Ovary (tissue), 9 donors: Measurements from ENCODE around the gene AGFG2. TPM values are rescaled to one million over a fixed set of nuclear protein-coding genes. Genes with fewer than 3 reads are reported as not detected.

Experiments used
- DNase-seq, 5 donors: peaks; one replicate each; pipeline ENCODE4 v3.0.0-alpha.2; 2019 to 2020
- H3K27ac ChIP-seq, 2 donors: fragments of 200-600 bp; one replicate each; pipeline versions ENCODE4 v1.5.1 to v1.8.0; 2019 to 2022
- H3K27me3 ChIP-seq: fragments of 200-600 bp; one replicate; pipeline ENCODE4 v1.8.0; 2022
- H3K36me3 ChIP-seq: fragments of 200-600 bp; sonication (generic); one replicate; pipeline ENCODE4 v1.5.1; 2019
- H3K4me1 ChIP-seq: one replicate; pipeline ENCODE4 v1.8.1; 2013; ENCODE audit warnings: mild to moderate bottlenecking, moderate library complexity; ENCODE audit not compliant: insufficient read depth
- H3K4me3 ChIP-seq: fragments of 200-600 bp; sonication (generic); one replicate; pipeline ENCODE4 v1.5.1; 2017
- H3K9me3 ChIP-seq, 2 donors: fragments of 200-600 bp in 1 of 2; sonication (generic) in 1 of 2; one replicate each; pipeline versions ENCODE4 v1.5.1 to v1.8.1; 2013 to 2019; ENCODE audit warnings: mild to moderate bottlenecking in 1 of 2, moderate library complexity in 1 of 2
- EP300 ChIP-seq: sonication (generic); formaldehyde crosslinking; IDR thresholded peaks from one replicate; pipeline ENCODE4 v1.6.1; 2017; ENCODE audit warnings: antibody characterized with exemption
- POLR2A ChIP-seq: fragments of 450-650 bp; IDR thresholded peaks from one replicate; pipeline ENCODE4 v1.6.1; 2017; ENCODE audit warnings: antibody characterized with exemption, mild to moderate bottlenecking, moderate library complexity
- WGBS, 3 donors: extraction: QIAGEN DNeasy Blood & Tissue Kit in 1 of 3; methylation state at CpG; one replicate each; pipeline versions ENCODE4 v1.1.5 to v1.1.7; 2013 to 2017; 5-methylcytosine and 5-hydroxymethylcytosine counted together
- intact Hi-C, 4 donors: fragments of 100-400 bp; cut with DNase I; formaldehyde crosslinking; loops; one replicate each; pipeline versions ENCODE4 v1.11.0 to v1.15.1; 2022 to 2023
- polyA plus RNA-seq, 2 donors: library from polyadenylated mRNA; stranded (reverse); fragments of 200-250 nt in 1 of 2; fragments of 350-450 nt in 1 of 2; fragmentation: Illumina TruSeq in 1 of 2; extraction: RNeasy Lipid Tissue Mini Kit (QIAGEN cat#74804) in 1 of 2; gene quantifications; one replicate each; pipeline ENCODE4 v1.2.3, GENCODE V29; 2013 to 2014
- total RNA-seq, 7 donors: library from RNA; depleted of rRNA in 2 of 7; stranded (reverse); fragments of >200 nt in 2 of 7; fragmentation: NEBNext Ultra II Directional in 3 of 7; extraction: Animal tissue kit (Norgen Biotek cat#: 25700) in 3 of 7; gene quantifications; one replicate each; pipeline versions ENCODE4 v1.1.0 to v1.2.4, GENCODE V29; 2016 to 2023
- TF ChIP-seq, protein P1 (sequence below), 3 donors: fragments of 450-650 bp in 2 of 3; fragments of 200-600 bp in 1 of 3; IDR thresholded peaks; one replicate each; pipeline versions ENCODE4 v1.5.1 to v1.8.0; 2016 to 2022; ENCODE audit warnings: antibody characterized with exemption in 3 of 3, mild to moderate bottlenecking in 1 of 3
- donor health status: DM: no; HTN: no; CAD: no; lungs with moderate emphysema.
- donor health status: DM: no; HTN: no; CAD: no.
- donor health status: Bipolar disorder and iron deficiency.
- donor health status: DM: yes; HTN: yes; CAD: no.
- donor health status: DM: no; HTN: no; CAD: no.
- donor health status: DM: yes; HTN: yes; CAD: no.

The AGFG2 gene
- total and polyA plus RNA-seq, 9 donors: 10.0 to 115 (median 55.9) TPM

DNA sequence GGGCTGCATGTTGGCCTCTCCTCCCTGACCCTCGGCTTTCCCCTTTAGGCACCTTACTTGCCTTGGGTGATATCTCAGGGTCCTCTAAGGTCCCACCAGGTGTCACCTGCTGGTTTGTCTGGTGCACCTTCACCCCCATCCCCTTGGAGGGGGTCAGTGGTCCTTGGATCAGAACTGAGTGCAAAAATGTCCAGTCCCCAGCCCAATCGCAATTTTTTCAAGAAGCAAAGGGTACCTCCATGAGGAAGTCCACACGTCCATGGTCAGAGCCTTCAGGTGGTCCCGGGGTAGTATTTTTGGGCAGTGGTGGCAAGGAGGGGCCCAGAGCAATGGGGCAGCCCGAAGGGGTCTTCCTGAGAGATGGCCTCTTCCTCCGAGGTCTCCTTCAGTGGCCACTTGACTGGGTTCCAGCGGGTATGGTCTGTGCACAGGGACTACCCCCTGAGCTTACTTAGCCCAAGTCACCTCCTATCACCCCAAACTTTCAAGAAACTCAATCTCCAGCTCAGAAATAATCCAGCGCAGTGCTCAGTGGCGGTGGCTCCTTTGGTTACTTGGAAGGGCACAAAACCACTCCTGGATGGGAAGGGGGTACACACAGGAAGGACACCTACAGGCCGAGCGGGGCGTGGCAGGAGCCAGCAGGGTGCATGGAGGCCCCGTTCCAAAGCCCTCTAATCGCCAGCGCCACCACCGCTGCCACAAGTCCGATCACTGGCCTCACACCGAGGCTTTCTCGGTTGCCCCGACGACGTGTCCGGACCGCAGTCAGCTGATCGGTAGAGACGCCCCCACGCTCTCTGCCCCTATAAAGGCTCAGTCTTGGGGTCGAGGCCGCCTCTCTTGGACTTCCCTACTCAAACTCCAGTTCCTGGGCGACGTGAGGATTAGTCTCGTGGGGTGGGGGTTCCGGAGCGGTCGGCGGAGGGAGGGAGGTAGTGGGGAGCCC lies 30.2 kb downstream of the AGFG2 start:
- H3K9me3 ChIP-seq: no peaks in the 10 kb centered on the region
- no peaks in the 10 kb centered on the region for H3K36me3 ChIP-seq
- H3K4me1 ChIP-seq: peaks cover 15% of the 10 kb centered on the region
- WGBS, 3 donors: 22 to 25% (median 23%) methylated on average over 36 of the region's 36 CpGs
- peak; percentile 70 to 77 (median 75) for DNase-seq
- intact Hi-C loops: no loop called here
- no peak for TF ChIP-seq EP300
- TF ChIP-seq, protein P1, sequence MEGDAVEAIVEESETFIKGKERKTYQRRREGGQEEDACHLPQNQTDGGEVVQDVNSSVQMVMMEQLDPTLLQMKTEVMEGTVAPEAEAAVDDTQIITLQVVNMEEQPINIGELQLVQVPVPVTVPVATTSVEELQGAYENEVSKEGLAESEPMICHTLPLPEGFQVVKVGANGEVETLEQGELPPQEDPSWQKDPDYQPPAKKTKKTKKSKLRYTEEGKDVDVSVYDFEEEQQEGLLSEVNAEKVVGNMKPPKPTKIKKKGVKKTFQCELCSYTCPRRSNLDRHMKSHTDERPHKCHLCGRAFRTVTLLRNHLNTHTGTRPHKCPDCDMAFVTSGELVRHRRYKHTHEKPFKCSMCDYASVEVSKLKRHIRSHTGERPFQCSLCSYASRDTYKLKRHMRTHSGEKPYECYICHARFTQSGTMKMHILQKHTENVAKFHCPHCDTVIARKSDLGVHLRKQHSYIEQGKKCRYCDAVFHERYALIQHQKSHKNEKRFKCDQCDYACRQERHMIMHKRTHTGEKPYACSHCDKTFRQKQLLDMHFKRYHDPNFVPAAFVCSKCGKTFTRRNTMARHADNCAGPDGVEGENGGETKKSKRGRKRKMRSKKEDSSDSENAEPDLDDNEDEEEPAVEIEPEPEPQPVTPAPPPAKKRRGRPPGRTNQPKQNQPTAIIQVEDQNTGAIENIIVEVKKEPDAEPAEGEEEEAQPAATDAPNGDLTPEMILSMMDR (IDR thresholded peaks at IDR 0.05): peak in 1 of 3 donors; percentile 17
- TF ChIP-seq POLR2A: no peak
- H3K27ac ChIP-seq: peak overlapping the region; percentile 9 to 35
- peak overlapping the region; percentile 34 for H3K4me3 ChIP-seq
- H3K27me3 ChIP-seq: no peaks in the 10 kb centered on the region

DNA sequence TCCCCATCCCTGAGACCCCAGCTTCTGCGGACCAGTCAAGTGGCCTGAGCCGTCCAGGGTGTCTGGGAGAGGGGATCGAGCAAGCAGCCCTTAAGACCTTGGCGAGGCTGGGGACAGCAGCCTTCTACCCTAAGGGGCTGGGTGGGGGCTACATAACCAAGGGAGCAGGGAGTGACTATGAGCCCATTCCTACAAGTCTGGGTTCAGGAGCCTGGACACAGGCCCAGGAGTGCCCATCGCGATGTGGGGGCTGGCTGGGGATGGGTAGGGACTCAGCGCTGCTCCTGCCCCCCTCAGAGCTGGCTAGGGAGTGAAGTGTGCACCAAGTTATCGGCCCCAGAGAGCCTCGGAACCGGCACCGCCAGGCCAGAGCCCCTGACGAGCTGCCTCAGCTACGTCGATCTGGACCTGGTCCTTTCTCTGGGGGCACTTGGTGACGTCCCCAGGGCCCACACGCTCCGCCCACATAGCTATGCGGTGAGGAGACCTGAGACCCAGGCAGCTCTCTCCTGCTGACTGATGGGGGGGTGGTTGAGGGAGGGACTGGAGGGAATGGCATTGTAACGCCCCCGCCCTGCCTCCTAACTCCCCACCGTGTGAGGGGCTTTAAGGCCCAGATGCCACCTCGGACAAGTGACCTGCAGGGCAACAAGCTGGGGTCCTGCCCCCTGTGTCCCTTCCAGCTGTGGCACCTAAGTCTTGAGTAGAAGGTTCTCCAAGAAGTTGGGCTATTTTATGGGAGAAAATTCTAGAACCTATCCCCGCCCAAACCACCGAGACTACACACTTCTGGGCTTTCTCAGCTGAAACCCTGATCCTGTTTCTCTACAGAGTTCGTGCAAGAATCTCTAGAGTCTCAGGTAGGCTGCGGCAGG lies 32.2 kb downstream of the AGFG2 start:
- DNase-seq: peak in 1 of 5 donors; percentile 27
- Histone ChIP-seq H3K4me1 (peaks cover 15% of the 10 kb centered on the region), H3K4me3 (no peak overlapping the region), H3K27me3 (no peaks in the 10 kb centered on the region), H3K27ac (no peak overlapping the region), H3K36me3 (no peaks in the 10 kb centered on the region), H3K9me3 (no peaks in the 10 kb centered on the region)
- intact Hi-C loops: loop anchor here in 1 of 4 donors (5.0 kb wide), 1 partner anchor 116 kb away; no protein-coding TSS in a partner anchor
- TF ChIP-seq EP300 (no peak), POLR2A (no peak)
- TF ChIP-seq, protein P1 (IDR thresholded peaks at IDR 0.05): no peak
- WGBS, 3 donors: 69 to 81% (median 71%) methylated on average over 15 to 26 of the region's 26 CpGs

DNA sequence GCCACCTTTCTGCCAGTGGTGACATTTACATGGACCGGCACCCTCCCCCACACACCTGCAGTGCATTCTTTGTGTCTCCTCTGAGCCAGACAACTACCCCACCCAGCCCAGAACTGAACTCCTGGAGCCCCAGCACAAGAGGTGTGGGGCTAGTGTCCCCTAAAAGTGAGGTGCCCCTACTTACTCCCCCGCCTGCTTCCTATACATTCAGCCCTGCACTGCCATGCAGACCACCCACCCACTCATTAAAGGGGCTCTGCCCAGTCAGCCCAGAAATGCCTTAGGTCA lies 32.8 kb downstream of the AGFG2 start:
- no peak for DNase-seq
- no peak overlapping the region for H3K4me3 ChIP-seq
- H3K27ac ChIP-seq: no peak overlapping the region
- H3K27me3 ChIP-seq: no peaks in the 10 kb centered on the region
- WGBS, 3 donors: 92 to 98% (median 97%) methylated on average over 2 of the region's 2 CpGs
- peaks cover 14% of the 10 kb centered on the region for H3K4me1 ChIP-seq
- intact Hi-C loops: loop anchor here in 1 of 4 donors (5.0 kb wide), 1 partner anchor 116 kb away; no protein-coding TSS in a partner anchor
- H3K9me3 ChIP-seq: no peaks in the 10 kb centered on the region
- no peak for TF ChIP-seq POLR2A
- TF ChIP-seq EP300: no peak
- TF ChIP-seq, protein P1 (IDR thresholded peaks at IDR 0.05): no peak
- no peaks in the 10 kb centered on the region for H3K36me3 ChIP-seq

DNA sequence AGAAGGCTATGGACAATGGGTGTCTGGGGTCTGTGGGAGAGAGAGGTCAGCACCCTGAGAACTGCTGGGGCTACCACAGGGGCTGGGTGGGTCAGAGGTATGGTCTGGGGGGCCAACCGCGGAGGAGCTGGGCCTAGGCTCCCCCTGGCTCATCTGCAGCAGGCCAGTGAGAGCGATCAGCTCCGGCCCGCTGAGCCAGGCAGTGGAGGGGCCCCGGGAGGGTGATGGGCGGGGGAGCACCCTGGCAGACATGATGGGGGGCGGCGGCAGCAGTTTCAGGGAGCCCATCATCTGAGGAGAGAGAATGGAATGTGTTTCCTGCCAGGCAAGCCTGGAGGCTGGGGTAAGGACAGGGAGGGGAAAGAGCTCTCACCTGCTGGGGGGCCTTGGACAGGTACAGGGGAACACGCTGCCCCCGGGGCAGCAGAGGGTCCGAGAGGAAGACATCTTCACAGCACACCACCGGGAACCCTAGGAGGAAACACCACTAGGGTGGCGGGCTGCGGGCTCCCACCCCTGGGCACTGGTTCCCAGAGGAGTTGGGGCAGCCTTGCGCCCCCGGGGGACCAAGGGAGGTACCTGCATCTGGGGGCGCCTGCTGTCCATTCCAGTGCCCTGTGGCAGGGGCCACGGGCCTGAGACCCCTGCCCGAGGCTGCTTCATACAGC lies 33.4 kb downstream of the AGFG2 start:
- no peak for TF ChIP-seq POLR2A
- no peak for TF ChIP-seq EP300
- TF ChIP-seq, protein P1 (IDR thresholded peaks at IDR 0.05): no peak
- Histone ChIP-seq H3K27me3 (no peaks in the 10 kb centered on the region), H3K36me3 (no peaks in the 10 kb centered on the region), H3K27ac (no peak overlapping the region), H3K4me1 (peaks cover 10% of the 10 kb centered on the region), H3K9me3 (no peaks in the 10 kb centered on the region), H3K4me3 (no peak overlapping the region)
- 73 to 81% (median 77%) methylated on average over 20 of the region's 20 CpGs for WGBS, 3 donors
- intact Hi-C loops: loop anchor here in 1 of 4 donors (5.0 kb wide), 1 partner anchor 115 kb away; no protein-coding TSS in a partner anchor
- no peak for DNase-seq
